Measurements from ENCODE around the gene ACSF2.
A peak's percentile ranks its signal among the peaks of the same experiment; 100 is the strongest.

The ACSF2 gene

DNA sequence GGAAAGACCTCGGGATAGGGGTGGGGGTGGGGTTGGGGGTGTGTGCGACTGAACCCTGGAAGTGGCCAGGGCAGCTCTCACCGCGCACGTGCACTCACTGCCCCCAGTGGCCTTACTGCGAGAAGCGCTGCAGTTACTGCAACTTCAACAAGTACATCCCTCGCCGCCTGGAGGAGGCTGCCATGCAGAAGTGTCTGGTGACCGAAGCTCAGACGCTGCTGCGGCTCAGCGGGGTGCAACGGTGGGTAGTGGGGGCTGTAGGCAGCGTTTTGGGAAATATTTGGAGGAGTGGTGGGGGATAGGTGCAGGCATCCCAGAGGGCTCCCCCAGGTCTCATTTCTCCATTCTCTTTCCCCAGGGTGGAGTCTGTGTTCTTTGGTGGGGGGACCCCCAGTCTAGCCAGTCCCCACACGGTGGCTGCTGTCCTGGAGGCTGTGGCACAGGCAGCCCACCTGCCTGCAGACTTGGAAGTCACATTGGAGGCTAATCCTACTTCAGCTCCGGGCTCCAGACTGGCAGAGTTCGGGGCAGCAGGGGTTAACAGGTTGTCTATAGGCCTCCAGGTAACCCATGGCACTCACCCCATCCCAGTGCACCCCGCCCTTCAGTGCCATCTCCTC is 53.6 kb downstream of the ACSF2 start:
- DNase-seq: peak; percentile 28

DNA sequence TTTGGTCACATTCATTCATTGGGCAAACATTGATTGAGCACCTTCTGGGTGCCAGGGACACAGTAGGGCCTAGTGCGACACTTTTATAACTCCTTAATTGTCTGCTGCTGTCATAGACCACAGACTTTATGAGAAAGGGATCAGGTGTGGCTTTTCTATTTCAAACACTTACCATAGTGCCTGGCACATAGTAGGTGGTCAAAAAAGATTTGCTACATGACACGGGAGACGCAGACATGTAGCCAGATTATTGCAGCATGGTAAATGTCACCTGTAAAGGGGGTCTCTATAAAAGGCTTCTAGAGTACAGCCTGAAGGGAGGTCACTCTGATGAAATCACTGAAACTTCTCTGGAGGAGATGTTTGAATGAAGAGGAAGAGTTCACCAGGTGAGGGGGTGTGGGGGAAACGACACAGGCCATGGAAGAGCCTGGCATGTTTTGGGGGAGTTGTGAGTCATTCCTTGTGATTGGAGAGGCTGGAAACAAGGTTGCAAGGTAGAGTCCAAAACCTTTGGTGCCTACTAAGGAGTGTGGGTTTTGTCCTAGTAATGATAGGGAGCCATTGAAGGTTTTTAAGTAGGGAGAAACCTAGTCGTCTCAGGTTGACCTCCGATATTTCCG is 54.2 kb downstream of the ACSF2 start:
- no peak for DNase-seq

DNA sequence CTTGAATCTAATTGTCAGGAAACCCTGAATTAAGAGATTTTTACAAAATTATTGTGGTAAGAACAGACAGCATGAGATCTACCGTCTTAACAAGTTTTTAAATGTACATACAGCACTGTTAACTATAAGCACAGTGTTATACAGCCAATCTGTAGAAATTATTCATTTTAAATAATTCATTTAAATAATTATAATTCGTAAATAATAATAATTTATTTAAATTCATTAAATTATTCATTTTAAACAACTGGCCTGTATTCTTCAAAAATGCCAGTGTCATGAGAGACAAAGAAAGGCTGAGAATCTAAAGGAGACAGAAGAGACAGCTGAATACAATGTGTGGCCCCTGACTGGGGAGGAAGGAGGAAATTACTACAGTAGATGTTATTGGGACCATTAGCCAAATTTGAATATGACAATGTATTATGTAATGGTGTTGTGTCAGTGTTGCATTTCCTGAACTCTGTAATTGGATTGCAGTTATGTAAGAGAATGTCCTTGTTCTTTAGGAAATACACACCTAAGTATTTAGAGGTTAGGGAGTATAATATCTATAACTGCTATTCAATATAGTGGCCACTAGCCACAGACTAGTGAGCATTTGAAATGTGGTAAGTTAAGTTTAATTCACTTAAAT is 55.0 kb downstream of the ACSF2 start:
- no peak for DNase-seq

DNA sequence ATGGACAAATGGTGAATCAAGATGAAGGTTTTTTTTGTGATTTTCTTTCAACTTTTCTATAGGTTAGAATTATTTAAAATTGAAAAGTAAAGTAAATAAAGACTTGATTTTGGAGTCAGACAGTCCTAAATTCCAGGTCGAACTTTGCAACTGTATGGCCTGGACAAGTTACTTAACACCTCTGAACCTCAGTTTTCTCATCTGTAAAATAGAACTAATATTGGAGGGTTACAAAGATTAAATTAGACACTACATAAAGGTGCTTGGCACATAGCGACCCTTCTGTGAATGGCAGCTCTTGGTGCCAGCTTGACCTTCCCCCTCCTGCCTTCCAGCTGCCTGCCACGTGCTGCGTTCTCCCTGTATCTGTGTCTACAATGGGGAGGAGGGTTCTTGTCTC is 55.6 kb downstream of the ACSF2 start:
- DNase-seq: no peak

DNA sequence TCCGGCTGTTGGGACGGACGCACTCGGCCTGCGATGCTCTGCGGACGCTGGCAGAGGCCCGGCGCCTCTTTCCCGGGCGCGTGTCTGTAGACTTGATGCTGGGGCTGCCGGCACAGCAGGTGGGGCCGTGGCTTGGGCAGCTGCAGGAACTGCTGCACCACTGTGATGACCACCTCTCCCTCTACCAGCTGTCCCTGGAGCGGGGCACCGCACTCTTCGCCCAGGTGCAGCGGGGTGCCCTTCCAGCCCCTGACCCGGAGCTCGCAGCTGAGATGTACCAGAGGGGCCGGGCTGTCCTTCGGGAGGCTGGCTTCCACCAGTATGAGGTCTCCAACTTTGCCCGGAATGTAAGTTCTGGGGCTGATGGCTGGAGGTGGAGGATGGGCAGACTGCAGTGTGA is 56.1 kb downstream of the ACSF2 start:
- DNase-seq: no peak

DNA sequence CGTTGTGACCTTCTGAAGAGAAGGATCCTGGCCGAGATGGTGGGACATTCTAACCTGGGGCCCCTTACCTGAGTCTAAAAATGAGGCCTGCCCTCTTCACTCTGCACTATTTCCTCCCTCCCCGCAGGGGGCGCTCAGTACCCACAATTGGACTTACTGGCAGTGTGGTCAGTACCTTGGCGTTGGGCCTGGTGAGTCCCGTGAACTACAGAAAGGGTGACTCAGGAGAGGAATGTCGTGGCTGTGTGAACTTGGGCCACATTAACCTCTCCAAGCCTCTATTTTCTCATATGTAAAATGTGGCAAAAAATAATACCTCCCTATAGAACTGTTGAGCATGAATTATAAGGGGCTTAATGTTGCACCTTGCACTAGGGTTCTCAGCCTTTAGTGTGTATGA is 56.5 kb downstream of the ACSF2 start:
- DNase-seq: peak; percentile 73

DNA sequence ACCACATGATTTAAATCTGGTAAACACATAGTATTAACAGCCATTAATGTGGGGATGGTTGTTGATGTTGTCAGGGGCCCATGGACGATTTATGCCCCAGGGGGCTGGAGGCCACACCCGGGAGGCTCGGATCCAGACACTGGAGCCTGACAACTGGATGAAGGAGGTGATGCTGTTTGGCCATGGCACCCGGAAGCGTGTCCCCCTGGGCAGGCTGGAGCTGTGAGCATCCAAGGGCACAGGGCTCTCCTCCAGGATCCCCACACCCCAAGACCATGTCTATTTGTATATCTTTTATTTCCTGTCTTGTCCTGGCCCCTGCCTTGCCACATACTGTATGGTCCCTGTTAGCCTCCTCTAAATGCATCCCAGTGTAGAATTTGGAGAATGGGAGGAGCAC is 57.2 kb downstream of the ACSF2 start:
- DNase-seq: no peak

DNA sequence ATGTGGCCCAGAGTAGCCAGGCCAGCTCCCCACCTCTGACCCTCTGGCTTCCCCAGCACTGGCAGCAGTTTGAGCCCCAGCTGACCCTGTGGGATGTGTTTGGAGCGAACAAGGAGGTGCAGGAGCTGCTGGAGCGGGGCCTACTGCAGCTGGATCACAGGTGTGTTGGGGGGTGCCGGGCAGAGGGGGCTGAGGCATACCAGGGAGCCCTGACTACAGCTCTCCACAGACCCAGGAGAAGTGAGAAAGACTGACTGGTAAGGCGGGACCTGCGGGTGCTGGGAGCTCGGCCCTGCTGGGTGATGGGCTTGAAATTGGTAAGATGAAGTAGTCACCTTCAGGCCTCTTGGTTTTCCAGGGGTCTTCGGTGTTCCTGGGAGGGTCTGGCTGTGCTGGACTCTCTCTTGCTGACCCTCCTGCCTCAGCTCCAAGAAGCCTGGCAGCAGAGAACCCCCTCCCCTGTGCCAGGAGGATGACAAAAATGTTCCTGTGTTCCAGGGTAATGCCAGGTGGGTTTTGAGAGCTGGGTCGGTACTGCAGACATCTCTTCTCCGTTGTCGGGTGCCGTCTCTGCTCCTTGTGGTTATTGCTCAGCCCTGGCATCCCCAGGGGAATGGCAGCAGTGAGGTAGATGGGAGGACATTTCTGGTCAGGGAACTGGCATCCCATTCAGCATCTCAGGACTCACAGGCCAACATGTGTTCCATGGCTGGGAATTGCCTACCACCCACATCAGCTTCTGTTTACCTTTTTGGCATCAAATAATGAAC is 58.6 kb downstream of the ACSF2 start:
- no peak for DNase-seq

DNA sequence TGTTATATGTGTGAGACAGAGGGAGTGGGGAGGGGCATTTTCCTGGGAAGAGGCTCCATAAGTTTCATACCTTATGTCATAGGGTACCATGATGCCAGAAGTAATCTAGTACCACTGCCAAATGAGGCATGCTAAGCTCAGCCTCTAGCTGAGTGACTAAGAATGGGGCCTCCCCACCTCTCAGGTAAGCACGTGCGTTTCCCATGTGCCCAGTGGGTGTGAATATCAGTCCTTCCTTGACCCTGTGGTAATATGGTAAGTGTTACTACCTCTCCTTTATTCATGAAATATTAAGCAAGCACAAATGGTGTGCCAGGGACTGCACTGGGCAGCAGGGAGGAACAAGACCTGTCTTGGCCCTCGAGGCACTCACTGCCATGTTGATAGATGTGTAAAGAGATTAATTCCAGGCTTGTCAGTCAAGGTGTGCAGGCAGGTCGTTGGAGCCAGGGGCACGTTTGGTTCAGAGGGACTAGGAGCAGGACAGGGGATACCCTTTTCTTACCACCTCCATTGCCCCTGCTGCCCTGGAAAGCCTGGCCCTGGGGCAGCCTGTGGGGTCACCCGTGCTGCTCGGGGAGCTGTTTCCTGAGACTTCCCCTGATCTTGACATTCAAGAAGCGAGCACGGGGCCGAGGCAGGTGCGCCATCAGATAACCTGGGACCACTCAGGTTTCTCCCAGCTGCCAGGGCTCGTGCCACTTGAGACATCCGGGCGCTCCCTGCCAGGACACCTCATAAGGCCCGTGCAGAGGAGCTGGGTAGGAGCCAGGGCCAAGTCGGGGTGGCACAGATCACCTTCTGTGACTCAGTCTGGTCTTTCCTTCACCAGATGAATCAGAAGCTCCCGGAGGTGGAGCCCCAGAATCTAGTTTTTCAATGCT is 61.4 kb downstream of the ACSF2 start:
- no peak for DNase-seq

DNA sequence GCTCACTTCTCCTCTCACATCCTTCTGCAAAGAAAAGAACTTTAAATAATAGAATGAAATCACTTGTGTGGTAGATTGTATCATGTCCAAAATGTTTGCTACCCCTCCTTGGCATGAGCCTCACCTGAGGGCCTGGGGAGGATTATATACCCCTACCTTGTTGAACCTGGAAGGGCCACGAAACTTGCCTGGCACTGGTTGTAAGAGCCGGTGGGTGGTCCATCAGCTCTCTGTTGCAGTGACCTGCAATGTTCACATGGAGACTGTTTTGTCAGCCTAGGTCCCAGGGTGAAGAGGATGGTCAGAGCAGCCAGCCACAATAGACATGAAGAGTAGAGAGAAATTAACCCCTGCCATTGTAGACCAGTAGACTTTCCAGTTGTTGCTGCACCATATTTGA is 62.9 kb downstream of the ACSF2 start:
- DNase-seq: no peak

DNA sequence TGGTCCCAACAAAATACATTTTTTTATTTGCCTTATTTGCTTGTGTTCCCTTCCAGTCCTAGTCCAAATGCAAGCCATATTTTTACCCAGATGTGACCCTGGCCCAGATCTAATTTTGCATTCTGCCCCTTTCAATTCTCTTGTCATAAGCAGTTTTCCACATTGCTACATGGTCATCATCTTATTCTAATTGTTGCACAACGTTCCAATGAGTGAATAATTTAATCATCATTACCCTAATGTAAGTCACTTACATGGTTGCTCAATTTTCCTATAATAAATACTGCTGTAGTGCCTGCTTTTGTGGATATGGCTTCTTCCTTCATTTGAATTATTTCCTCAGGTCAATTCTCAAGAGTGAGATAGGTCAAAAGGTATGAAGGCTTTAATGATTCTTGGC is 65.5 kb downstream of the ACSF2 start:
- no peak for DNase-seq

DNA sequence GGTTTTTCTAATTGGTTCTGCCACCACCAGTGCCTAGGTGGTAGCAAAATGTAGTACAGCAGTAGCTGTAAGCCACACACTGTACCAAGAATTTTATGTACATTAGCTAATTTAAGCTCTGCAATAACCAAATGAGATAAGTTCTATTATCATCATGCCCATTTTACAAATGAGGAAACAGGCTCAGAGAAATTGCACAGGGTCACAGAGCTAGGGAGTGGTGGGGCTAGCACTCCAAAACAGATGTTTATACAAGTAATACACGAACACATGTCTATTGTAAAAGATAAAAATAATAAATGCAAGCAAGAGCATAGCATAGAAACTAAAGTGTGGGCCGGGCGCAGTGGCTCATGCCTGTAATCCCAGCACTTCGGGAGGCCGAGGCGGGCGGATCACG is 66.2 kb downstream of the ACSF2 start:
- no peak for DNase-seq

DNA sequence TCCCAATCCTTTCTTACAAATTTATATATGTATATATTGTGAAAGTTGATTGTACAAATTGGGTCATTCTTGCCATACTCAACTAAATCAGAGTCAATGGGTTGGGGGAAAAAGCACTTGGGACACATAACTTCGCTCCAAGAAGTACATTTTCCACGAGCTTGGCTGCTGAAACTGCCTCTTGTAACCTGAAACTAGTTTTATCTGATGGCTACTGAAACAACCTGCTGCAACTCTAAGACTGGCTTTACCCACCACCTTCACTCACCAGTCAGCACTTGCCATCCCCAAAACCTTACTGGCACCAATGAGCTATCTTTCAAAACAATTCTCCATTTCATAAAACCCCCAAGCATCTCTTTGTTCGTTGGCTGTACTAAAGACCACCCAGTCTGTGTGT is 67.7 kb downstream of the ACSF2 start:
- DNase-seq: no peak

DNA sequence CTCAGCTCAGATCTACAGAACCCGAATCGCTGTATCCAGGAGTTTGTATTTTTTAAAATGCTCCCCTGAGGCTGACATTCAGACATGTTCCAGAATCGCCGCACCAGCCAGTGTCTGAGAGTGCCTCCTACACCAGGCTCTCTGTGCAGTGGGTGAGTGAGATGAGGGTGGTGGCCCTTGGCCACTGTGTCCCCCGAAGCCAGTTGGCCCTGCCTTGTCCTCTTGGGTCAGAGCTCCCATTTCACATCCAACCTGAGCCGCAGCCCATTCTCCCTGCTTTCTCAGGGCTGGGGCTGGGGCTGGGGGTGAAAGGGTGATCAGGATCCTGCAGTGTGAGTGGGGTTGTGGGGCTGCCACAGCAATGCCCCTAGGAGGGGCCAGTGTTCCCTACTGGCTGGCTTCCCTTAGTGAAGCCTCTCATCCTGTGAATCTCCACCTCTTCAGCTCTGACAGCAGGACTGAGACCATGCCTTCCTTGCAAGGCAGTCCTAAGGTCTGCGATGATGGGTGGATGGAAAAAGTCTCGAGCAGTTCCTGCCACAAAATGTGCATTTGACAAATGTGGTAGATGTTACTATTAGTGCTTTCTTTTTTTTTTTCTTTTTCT is 69.3 kb downstream of the ACSF2 start:
- DNase-seq: no peak

DNA sequence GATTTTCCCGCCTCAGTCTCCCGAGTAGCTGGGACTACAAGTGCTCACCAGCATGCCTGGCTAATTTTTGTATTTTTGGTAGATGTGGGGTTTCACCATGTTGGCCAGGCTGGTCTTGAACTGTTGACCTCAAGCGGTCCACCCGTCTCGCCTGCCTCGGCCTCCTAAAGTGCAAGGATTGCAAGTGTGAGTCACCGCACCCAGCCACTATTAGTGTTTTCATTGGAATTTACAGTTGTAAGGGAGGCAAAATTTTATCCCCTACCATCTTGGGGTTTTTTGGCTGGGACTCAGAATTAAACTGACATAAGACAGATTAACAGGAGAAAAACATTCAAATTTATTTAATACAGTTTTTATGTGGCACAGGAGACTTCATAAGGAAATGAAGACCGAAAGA is 69.9 kb downstream of the ACSF2 start:
- DNase-seq: no peak

DNA sequence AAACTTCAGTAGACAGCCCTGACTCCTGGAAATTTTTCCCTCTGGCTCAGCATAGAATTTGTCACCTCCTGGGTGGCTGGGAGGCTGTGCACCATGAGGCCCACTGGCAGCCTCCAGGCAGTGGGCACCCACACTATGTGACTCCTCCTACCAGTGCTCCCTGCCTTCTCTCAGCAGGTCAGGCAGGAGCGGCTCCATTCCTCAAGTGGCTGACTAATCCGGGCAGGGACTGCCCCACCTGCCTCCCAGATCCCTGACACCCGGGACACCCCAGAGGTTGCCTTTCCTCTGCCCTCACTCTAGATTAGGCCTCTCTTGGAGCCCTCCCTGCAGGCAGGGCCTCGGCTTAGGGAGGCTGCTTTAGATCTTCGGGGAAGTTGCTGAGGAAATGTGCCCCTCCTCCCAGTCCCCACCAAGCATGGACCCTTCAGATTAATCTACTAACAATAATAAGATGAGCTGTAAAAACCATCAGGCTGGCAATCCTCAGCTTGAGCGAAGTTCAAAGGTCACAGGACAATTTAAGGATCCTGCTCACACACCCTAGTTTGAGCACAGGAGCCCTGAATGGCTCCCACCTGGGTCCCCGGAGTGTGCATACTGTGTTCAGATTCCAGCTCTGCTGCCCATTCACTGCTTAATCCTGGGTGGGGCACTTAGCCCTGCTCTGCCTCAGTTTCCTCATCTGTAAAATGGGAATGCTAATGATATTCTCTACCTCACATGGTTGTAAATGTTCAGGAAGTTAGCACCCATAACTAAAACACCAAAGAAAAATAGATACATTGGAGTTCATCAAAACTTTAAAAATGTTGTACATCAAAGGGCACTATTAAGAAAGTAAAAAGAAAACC is 72.2 kb downstream of the ACSF2 start:
- no peak for DNase-seq

DNA sequence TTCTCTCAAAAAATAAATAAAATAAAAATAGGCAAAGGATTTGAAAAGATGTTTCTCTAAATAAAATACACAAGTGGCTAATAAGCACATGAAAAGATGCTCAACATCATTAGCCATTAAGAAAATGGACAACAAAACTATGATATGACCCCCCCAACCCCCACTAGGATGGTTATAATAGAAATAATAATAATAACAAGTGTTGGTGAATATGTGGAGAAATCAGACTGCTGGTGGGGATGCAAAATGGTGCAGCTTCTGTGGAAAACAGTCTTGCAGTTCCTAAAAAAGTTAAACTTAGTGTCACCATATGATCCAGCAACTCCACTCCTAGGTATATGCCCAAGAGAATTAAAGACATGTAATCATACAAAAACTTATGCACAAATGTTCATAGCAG is 73.3 kb downstream of the ACSF2 start:
- DNase-seq: no peak

DNA sequence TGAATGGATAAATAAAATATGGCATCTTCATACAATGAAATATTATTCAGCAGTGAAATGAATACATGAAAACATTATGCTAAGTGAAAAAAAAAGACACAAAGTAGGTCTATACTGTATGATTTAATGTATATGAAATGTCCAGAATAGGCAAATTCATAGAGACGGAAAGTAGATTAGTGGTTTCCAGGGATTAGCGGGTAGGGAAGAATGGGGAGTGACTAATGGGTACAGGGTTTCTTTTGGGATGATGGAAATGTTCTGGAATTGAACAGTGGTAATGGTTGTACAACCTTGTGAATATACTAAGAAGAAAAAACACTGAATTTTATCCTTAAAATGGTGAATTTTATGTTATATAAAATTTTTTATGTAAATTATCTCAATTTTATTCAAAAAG is 73.7 kb downstream of the ACSF2 start:
- DNase-seq: no peak

DNA sequence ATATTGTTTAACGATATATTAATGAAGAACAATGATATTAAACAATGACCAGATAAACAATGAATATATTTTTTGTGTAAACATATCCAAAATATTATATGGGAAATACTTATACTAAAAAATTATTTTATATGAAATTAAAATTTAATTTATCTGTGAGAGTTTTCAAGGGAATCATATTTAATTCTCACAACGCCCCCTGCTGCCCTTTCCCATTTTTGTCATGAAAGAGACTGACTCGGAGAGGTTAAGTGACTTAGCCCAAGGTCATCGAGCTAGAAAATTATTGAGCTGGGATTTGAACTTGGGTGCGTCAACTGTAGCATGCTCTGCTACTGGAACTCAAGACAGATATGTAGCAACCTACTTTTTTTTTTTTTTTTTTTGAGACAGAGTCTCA is 75.0 kb downstream of the ACSF2 start:
- DNase-seq: no peak

DNA sequence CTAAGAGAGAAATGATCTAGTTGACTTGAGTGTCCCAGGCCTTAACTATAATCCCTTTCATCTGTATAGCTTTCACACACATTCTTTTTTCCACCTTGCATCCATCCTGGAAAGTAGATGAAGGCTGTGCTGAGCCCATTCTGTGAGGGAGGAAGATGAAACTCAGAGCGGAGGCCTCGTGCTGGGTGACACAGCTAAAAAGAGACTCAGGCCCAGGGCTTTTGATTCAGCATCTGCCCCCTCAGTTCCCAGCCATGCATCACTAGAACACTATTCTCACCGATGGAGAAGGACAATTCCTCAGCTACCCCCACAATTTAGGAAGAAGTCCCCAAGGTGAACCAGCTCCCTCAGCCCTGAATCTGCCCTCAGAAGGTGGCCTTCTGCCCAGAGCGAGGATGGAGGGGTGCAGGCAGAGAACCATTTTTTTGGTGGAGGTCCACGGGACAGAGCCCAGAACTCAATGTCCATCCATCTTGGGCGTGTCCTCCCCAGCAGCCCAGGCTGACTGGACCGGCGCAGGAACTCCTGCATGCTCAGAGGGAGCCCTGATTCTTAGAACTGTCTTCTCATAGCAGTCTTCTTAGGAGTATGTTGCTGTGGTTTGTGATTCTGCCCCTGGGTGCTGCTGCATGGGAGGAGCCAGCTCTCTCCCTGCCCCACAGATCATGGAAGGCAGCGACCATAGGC is 76.4 kb downstream of the ACSF2 start:
- no peak for DNase-seq

DNA sequence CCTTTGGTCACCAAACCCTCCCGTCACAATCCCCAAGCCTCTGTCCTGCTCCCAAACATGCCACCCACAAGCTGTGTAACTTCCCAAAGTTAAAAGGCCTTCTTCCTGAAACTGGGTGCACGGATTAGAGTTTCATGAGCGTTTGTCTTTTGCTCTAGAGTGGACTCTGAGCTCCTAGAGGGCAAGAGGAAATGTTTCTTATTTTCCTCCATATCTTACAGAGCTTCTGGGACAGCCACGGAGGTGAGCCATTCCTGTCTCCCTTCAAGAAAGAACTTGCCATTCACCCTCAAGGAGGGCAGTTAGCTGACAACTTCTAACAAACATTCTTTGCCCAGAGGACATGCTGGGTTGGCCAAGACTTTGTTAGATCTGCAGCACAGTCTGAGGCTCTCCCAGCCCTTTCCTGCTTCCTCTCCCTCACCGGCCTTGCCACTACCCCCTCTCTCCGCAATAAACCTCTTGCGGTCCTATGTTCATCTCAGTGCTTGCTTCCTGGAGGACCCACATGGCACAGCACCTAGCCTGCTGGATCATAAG is 79.6 kb downstream of the ACSF2 start:
- DNase-seq: no peak
